Hippocampal formation (tissue), 2 donors: ENCODE measurements around the gene GTF2IRD1.
"Not testable (repeated sequence)": the region's sequence is repeated elsewhere in the genome, so short reads cannot be mapped to it uniquely, and the experiment has no call there.

Source experiments
- DNase-seq, 2 donors: peaks; one replicate each; lab custom pipeline; 2025; lab: John Stamatoyannopoulos, UW

GTF2IRD1 gene, protein sequence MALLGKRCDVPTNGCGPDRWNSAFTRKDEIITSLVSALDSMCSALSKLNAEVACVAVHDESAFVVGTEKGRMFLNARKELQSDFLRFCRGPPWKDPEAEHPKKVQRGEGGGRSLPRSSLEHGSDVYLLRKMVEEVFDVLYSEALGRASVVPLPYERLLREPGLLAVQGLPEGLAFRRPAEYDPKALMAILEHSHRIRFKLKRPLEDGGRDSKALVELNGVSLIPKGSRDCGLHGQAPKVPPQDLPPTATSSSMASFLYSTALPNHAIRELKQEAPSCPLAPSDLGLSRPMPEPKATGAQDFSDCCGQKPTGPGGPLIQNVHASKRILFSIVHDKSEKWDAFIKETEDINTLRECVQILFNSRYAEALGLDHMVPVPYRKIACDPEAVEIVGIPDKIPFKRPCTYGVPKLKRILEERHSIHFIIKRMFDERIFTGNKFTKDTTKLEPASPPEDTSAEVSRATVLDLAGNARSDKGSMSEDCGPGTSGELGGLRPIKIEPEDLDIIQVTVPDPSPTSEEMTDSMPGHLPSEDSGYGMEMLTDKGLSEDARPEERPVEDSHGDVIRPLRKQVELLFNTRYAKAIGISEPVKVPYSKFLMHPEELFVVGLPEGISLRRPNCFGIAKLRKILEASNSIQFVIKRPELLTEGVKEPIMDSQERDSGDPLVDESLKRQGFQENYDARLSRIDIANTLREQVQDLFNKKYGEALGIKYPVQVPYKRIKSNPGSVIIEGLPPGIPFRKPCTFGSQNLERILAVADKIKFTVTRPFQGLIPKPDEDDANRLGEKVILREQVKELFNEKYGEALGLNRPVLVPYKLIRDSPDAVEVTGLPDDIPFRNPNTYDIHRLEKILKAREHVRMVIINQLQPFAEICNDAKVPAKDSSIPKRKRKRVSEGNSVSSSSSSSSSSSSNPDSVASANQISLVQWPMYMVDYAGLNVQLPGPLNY

DNA sequence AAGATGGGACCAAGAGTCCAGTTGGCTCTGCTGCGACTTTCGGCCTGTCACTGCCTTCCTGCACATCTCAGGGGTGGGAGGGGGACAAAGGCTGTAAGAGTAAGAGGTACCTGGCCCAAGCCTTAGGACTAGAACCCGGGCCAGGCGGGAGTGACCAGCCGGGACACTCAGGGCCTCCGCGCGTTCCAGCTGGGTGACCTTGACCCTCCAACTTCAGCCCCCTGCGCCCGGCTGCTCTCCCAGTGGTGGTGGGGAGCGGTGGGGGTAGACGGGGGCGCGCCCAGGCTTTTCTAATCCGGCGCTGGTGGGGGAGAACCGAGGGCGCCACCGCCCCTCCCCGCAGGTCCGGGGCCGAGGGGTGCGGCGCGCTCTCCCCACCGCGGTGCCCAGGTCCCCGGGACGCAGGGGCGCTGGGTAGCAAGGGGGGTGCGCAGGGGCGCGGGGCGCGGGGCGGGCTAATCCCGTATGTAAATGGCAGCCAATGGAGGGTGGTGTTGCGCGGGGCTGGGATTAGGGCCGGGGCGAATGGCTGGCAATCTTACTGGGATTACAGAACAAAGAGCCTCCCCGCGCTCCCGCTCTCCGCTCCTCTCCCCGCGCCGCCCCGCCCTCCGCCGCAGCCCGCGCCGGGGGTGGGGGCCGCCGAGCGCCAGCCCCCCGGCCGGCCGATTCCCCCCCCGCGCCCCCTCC lies at the start of gene GTF2IRD1:
Gene GTF2IRD1, plus strand, starts transcription at position 585 of the 690 bp plus-strand sequence. CDS start 54,175 bp downstream, outside the sequence.
- DNase-seq, result peak; percentile 49 to 53

DNA sequence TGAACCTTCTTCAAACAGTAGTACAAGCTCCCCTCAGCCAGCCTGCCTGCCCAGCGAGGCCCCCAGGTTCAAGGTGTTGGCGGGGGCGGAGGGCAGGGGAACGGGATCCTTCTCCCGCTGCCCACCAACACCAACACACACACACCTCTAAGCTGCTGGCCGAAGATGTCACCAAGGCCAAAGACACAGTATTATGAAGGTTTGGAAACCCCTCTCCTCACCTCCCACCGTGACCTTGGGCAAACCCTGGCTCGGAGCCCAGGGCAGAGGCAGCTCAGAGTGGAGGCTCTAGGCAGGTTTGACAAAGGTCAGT lies 49.4 kb upstream of the GTF2IRD1 start:
- no peak for DNase-seq

DNA sequence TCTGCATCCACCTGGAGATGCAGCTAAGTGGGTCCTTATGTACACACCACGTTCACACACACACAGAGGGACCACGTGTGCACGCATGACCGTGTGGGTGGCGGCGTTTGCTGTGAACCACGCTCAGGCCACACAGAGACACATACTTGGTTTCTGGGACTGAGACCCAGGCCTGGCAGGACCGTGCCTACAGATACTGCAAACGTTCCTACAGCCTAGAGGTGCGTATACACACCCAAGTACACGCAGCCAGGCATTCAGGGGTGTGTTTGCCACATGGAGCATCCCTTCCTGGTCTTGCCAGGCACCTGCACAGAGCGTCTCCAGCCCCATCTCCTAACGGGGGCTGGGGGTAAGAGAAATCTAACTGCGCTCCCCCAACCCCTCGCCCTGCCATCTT lies 49.0 kb upstream of the GTF2IRD1 start:
- DNase-seq, result no peak

DNA sequence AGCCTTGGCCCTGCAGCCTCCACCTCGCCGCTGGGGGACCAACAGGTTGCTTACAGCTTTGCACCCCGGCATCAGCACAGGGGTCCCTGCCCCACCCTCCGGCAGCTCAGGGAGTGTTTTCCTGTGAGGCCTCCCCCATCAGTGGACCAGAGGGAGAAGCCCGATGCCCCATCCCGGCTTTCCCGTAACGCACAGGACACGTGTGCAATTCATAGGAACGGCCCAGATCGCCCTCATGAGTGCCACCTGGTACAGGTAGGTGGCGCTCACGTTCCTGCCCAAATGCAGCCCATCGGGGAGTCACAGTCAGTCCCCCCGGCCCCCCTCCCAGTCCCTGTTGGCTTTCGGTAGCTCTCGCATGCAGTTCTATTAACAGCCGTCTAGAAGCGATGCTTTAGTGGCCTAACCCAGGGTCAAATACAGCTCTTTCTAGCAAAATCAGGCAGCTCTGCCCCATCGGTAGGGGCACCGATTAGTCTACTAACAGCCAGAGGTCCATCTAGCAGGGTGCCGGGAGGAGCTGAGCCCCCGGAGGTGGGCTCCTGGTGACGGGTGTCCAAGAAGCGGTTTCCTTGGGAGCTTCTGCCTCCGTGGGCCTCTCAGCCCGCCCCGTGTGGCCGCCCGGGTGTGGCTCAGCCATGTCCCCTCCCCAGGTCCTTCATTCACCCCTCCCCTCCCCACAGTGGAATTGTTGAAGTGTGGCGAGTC lies 48.4 kb upstream of the GTF2IRD1 start:
- no peak for DNase-seq

DNA sequence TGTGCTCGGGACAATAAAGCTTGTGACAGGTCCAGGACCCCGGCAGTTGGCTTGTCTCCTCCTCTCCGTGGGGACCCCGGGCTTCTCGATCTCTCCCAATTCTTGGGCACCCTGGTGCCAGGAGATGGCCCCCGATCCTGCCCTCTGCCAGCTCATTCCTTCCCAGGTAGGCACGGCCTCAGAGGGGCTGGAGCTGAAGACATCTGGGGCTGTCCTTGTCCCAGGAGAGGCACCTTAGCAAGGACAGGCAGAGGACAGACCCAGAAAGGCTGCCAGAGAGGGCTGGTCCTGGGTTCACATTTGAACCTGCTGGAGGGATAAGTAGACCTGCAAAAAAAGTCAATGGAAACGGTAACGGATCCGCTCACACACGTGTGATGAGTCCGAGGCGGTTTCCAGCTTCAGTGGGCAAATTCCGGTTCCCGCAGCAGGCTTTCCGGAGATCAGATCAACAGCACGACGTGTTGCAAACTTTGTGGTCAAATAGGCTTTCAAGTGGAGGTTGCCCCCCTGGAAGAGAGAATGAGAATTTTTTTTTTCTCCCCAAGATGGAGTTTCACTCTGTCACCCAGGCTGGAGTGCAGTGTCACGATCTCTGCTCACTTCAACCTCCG lies 47.7 kb upstream of the GTF2IRD1 start:
- DNase-seq, result no peak

DNA sequence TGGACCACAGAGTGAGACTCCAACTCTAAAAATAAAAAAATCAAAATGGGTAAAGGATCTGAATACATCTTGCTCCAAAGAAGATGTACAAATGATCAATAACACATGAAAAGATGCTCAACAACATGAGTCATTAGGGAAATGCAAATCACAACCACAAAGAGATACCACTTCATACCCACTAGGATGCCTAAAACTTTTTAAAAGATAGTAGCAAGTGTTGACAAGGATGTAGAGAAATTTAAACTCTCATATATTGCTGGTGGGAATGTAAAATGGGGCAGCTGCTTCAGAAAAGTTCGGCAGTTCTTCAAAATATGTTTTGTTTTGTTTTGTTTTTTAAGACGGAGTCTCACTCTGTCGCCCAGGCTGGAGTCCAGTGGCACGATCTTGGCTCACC lies 45.7 kb upstream of the GTF2IRD1 start:
- no peak for DNase-seq

DNA sequence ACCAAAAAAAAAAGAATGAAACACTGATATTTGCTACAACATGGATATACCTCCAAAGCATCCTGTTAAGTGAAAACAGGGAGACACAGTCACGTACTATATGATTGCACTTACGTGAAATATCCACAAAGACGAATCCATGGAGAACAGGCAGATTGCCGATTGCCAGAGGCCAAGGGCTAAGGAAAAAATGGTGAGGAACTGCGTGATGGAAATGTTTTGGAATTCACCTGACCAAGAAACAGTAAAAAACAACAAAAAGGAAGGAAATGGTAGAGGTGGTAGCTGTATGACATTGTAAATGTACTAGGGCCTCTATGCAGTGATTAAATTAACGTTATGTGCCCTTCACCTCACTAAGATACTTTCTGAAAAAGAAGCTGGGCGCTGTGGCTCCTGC lies 44.1 kb upstream of the GTF2IRD1 start:
- no peak for DNase-seq

DNA sequence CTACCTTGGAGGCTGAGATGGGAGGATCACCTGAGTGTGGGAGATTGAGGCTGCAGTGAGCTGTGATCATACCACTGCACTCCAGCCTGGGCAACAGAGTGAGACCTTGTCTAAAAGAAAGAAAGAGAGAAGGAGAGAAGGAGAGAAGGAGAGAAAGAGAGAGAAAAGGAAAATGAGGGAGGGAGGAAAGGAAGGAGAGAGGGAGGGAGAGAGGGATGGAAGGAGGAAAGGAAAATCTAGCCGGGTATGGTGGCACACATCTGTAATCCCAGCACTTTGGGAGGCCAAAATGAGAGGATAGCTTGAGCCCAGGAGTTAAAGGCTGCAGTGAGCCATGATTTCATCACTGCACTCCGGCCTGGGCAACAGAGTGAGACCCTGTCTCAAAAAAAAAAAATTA lies 42.9 kb upstream of the GTF2IRD1 start:
- no peak for DNase-seq

DNA sequence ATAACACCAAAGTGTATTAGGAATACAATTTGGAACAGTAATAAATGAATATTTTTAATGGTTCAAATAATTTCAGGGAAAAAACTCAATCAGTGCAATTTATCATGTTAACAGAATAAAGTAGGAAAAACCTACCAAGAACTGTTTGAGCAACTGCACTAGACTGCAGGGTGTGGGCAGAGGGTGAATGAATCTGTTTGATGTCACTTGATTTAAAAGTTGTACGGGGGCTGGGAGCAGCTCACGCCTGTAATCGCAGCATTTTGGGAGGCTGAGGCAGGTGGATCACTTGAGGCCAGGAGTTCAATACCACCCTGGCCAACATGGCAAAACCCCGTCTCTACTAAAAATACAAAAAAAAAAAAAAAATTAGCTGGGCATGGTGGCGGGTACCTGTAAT lies 42.1 kb upstream of the GTF2IRD1 start:
- not testable (repeated sequence) for DNase-seq

DNA sequence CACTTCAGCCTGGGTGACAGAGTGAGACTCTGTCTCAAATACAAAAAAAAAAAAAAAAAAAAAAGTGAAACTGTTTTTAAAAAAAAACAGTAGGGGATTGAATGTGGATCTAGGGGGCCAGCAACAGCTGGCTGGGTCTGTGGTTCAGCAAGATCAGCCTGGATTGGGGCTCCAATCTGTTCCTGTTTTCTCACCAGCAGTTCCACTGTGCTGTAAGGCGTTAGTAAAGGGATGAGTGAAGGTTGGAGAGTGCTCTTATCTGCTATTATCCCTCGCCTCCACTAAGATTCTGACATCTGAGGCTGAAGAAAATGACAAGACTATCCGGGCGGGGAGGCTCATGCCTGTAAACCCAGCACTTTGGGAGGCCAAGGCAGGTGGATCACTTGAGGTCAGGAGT lies 41.6 kb upstream of the GTF2IRD1 start:
- DNase-seq, result no peak

DNA sequence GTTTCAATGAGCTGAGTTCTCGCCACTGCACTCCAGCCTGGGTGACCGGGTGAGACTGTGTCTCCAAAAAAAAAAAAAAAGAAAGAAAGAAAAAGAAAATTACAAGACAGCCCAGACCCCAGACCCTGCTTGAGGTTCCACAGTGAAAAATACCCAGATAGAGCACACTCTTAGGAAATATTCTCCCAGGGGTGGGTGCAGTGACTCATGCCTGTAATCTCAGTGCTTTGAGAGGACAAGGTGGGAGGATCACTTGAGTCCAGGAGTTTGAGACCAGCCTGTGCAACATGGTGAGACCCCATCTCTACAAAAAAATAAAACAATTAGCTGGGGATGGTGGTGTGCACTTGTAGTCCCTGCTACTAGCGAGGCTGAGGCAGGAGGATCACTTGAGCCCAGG lies 41.1 kb upstream of the GTF2IRD1 start:
- DNase-seq, result no peak

DNA sequence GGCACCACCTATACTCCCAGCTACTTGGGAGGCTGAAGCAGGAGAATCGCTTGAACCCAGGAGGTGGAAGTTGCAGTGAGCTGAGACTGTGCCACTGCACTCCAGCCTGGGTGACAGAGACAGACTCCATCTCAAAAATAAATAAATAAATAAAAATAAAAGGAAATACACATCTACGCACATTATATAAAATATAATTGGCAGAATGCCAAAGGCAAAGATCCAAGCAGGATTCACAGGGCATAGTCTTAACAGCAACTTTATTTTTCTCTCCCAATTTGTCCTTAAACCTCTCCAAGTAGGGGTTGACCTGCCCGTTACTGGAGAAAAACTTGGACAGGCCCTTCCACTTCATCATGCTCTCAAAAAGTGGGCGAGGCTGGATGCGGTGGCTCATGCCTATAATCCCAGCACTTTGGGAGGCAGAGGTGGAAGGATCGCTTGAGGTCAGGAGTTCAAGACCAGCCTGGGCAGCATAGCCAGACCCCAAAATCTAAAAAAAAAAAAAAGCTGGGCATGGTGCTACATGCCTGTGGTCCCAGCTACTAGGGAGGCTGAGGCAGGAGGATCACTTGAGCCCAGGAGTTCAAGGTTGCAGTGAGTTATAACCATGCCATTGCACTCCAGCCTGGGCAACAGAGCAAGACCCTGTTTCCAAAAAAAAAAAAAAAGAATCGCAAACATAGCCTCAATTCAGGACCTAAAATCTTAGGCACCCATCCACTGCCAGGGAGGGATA lies 38.9 kb upstream of the GTF2IRD1 start:
- DNase-seq, result not testable (repeated sequence)

DNA sequence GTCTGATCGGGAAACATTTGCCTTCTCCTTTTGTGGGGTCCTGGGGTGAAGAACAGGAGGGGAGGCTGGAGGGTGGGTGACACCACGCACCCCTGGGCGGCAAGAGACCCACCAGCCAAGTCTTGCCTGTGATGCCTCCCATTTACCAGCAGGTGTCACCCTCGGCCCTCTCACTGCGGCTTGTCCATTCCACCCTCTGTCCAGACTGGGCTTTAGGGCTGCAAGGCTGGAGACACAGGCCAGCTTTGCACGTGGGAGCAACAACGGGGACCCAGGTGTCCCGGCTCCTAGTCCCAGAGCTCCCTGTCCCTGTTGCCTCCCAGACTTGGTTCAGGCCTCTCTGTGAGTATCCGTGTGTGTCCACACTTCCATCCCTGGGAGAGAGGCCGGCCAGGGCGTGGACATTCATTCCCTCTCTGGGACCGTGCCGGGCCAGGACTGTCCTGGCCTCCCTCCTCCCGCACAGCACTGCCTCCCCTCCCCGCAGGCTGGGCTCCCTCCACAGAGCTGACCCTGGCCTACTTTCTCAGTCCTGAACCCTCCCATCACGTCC lies 36.2 kb upstream of the GTF2IRD1 start:
- DNase-seq, result peak; percentile 52 to 65

DNA sequence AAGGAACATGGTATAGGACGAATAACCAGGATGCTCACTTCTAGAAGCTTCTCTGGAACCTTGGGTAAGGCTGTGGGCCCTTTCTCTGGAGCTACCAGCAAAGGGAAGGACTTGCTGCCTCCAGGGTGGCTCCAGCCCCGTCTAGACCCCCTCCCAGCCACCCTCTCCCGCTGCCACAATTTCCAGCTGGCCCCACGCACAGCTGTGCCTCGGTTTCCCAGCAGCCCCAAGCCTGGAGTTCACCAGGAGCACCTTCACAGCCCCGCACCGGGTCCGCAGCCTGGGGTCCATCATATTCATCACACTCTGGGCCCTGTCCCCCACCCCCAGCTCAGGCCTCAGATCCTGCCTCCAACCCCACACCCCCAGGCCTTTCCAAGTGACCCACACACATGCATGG lies 35.6 kb upstream of the GTF2IRD1 start:
- no peak for DNase-seq

DNA sequence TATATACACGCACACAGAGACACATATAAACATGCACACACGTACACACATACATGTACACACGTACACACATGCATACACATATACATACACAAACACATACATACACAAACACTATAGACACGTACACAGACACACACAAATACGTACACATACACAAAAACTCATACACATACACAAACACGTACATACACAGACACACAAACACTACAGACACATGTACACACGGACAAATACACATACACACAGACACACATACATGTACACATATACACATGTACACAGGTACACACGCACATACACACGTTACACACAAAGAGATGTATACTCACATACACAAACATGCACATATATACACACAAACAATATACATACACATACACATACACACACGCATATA lies 35.2 kb upstream of the GTF2IRD1 start:
- DNase-seq, result no peak

DNA sequence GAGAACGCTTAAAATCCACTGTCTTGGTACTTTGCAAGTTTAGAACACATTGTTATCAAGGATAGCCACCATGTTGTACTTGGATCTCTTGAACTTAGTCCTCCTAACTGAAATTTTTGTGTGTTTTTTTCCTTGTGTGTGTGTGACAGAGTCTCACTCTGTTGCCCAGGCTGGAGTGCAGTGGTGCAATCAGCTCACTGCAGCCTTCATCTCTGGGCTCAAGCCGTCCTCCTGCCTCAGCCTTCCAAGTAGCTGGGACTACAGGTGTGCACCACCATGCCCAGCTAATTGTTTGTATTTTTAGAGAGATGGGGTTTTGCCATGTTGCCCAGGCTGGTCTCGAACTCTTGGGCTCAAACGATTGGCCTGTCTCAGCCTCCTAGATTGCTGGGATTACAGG lies 34.5 kb upstream of the GTF2IRD1 start:
- DNase-seq, result not testable (repeated sequence)

DNA sequence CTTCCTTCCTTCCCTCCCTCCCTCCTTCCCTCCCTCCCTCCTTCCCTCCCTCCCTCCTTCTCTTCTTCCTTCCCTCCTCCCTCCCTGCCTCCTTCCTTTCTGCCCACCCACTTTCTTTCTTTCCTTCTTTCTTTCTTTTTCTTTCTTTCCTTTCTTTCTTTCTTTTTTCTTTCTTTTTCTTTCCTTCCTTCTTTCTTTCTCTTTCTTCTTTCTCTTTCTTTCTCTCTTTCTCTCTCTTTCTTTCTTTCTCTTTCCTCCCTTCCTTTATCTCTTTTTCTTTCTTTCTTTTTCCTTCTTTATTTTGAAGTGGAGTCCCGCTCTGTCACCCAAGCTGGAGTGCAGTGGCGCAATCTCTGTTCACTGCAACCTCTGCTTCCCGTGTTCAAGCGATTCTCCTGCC lies 33.7 kb upstream of the GTF2IRD1 start:
- no peak for DNase-seq

DNA sequence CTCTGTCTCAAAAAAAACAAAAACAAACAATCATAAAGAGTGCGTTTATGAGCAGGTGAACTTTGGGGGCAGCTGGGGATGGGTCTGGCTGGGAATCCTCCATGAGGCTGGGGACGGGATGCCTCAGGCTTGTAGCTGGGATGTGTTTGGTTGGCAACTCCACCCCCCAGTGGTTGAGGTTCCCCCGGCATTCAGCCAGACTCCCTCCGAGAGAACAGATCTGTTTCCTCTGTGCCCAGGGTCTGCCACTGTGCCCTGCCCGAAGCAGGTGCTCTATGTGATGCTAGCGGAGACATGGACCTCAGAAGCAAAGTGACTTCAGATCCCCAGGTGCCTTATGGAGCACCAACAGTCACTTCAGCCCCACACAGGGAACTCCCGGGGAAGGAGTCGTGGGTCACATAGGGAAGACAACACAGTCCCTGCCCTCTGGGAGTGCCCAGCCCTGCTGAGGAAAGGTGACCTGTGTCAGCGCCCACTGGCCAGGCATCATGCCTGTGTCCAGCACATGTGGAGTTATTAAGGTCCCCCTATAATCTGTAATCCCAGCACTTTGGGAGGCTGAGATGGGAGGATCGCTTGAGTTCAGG lies 29.3 kb upstream of the GTF2IRD1 start:
- DNase-seq, result no peak

DNA sequence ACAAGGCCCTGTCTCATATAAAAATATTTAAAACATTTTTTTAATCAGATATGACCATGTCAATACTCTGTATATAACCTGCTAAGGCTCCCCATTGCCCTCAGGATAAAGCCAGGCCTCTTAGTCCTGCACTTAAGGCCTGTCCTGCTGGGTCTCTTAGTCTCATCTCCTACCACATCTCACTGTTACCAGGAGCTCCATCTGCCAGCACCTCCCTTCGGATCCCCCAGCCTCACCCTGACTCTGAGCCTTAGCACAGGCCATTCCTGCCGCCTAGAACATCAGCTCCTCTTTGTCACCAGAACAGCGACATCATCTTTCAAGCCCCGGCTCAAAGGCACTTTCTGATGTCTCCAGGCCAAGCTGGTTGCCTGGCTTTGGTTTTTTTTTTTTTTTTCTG lies 25.7 kb upstream of the GTF2IRD1 start:
- no peak for DNase-seq

DNA sequence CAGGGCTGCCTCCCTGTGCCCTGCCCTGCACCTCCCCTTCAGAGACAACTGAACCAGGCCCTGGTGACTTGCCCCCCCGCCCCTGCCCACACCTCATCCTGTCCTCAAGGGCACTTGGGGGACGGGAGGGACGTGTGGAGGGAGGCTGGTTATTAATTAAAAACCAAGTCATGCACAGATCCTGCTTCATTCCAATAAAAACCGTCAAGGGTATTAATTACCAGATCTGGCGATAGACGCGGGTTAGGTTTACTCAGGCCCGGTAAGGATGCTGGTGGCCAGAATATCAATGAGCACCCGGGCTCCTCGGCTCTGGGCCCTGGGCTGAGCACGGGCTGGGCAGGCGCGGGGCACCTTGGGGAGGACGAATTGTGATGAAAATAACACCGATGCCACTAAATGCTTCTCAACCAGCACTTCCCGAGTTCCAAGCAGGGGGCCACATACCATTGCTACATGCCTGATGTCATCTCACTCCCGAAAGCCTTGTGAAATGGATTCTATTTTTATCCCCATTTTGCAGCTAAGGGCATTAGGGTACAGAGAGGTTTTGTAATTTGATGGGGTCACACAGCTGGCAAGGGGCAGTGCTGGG lies 24.5 kb upstream of the GTF2IRD1 start:
- no peak for DNase-seq
